Endometrial microvascular endothelial cells (primary cell): ENCODE measurements around the gene INHBE. TPM values are rescaled to one million over a fixed set of nuclear protein-coding genes. Genes with fewer than 3 reads are reported as not detected.
"Not testable (repeated sequence)": the region's sequence is repeated elsewhere in the genome, so short reads cannot be mapped to it uniquely, and the experiment has no call there.

ENCODE experiments used
- in situ Hi-C: cut with HindIII; loops from 2 replicates; pipeline ENCODE4 v1.10.0; 2017; ENCODE audit warnings: low sequenced_read_pairs, low pct_unique_long_range_greater_than_20kb; ENCODE audit errors: inconsistent ontology term
- total RNA-seq: library from RNA; depleted of rRNA; stranded (reverse); fragments of >200 nt; gene quantifications from one replicate; pipeline ENCODE4 v1.2.3, GENCODE V29; 2015; ENCODE audit errors: inconsistent ontology term

Gene INHBE
- total RNA-seq, 1 donor from 2014 or later = not detected

GRCh38 chr12:57488402-57489156 is 33.5 kb downstream of the INHBE start:
- in situ Hi-C loops = no loop called here

- in situ Hi-C loops = no loop called here
These were observed 34.1 kb downstream of the INHBE start for GRCh38 chr12:57489157-57489641.

- in situ Hi-C loops = no loop called here
These were observed 35.0 kb downstream of the INHBE start for GRCh38 chr12:57490126-57490525.

GRCh38 chr12:57491393-57492280 is 36.5 kb downstream of the INHBE start:
- in situ Hi-C loops = no loop called here

GRCh38 chr12:57495051-57495701 is 40.1 kb downstream of the INHBE start:
- in situ Hi-C loops = not testable (repeated sequence)

GRCh38 chr12:57496822-57497221 is 41.7 kb downstream of the INHBE start:
- in situ Hi-C loops = no loop called here

- in situ Hi-C loops = no loop called here
These were observed 42.4 kb downstream of the INHBE start for GRCh38 chr12:57497223-57498131.

- in situ Hi-C loops = no loop called here
These were observed 43.0 kb downstream of the INHBE start for GRCh38 chr12:57498132-57498502.

GRCh38 chr12:57498571-57498970 is 43.5 kb downstream of the INHBE start:
- in situ Hi-C loops = no loop called here

GRCh38 chr12:57500213-57500612 is 45.1 kb downstream of the INHBE start:
- in situ Hi-C loops = no loop called here

- in situ Hi-C loops = not testable (repeated sequence)
These were observed 47.3 kb downstream of the INHBE start for GRCh38 chr12:57502311-57502969.

- in situ Hi-C loops = not testable (repeated sequence)
These were observed 51.4 kb downstream of the INHBE start for GRCh38 chr12:57506541-57506940.

Other genes with a start within 250 kb of the INHBE start
- gene NXPH4, start 238.5 kb upstream of the INHBE start, total RNA-seq = 0.19 TPM
- gene SHMT2, start 225.6 kb upstream of the INHBE start, total RNA-seq = 172 TPM
- gene STAC3, start 204.1 kb upstream of the INHBE start, total RNA-seq = 0.37 TPM
- 16.8 TPM for gene R3HDM2, start 24.3 kb upstream of the INHBE start, total RNA-seq
- gene INHBC, start 20.5 kb upstream of the INHBE start, total RNA-seq = not detected
- gene GLI1, start 4.5 kb downstream of the INHBE start, total RNA-seq = not detected
- gene ARHGAP9, start 24.6 kb downstream of the INHBE start, total RNA-seq = not detected
- 119 TPM for gene MARS1, start 32.8 kb downstream of the INHBE start, total RNA-seq
- 6.6 TPM for gene DDIT3, start 65.2 kb downstream of the INHBE start, total RNA-seq
- 8.7 TPM for gene MBD6, start 67.5 kb downstream of the INHBE start, total RNA-seq
- gene DCTN2, start 91.9 kb downstream of the INHBE start, total RNA-seq = 221 TPM
- gene KIF5A, start 94.7 kb downstream of the INHBE start, total RNA-seq = not detected
- 12.5 TPM for gene PIP4K2C, start 135.9 kb downstream of the INHBE start, total RNA-seq
- 6.2 TPM for gene DTX3, start 149.5 kb downstream of the INHBE start, total RNA-seq
- 0.09 TPM for gene ARHGEF25, start 156.1 kb downstream of the INHBE start, total RNA-seq
- gene B4GALNT1, start 177.9 kb downstream of the INHBE start, total RNA-seq = 0.19 TPM
- 295 TPM for gene OS9, start 238.8 kb downstream of the INHBE start, total RNA-seq